Skeletal muscle satellite cell (primary cell): Measurements from ENCODE around the gene HIGD1C. TPM values are rescaled to one million over a fixed set of nuclear protein-coding genes. Genes with fewer than 3 reads are reported as not detected.
"Not testable (repeated sequence)": the region's sequence is repeated elsewhere in the genome, so short reads cannot be mapped to it uniquely, and the experiment has no call there.

Experiments used
- H3K27me3 ChIP-seq: 2 replicates; pipeline ENCODE4 v1.7.0; 2013; ENCODE audit warnings: low read length; ENCODE audit not compliant: control insufficient read depth, insufficient read depth
- H3K36me3 ChIP-seq: 2 replicates; pipeline ENCODE4 v1.7.0; 2013; ENCODE audit warnings: mild to moderate bottlenecking, control low read depth, low read length; ENCODE audit not compliant: insufficient read depth
- H3K4me1 ChIP-seq: 2 replicates; pipeline ENCODE4 v1.7.0; 2013; ENCODE audit warnings: low read length; ENCODE audit not compliant: control insufficient read depth, insufficient read depth
- H3K4me2 ChIP-seq: 2 replicates; pipeline ENCODE4 v1.7.0; 2013; ENCODE audit warnings: mild to moderate bottlenecking, low read length
- H3K4me3 ChIP-seq: 2 replicates; pipeline ENCODE4 v1.7.0; 2013; ENCODE audit warnings: low read length
- H3K9ac ChIP-seq: 2 replicates; pipeline ENCODE4 v1.7.0; 2013; ENCODE audit warnings: mild to moderate bottlenecking, low read depth, low read length, moderate library complexity
- H3K9me3 ChIP-seq: replicated peaks from 2 replicates; pipeline ENCODE4 v1.7.0; 2013; ENCODE audit warnings: mild to moderate bottlenecking, control low read depth, low read length
- small RNA-seq: library from RNA; depleted of rRNA; stranded (forward); fragments of <200 nt; gene quantifications from one replicate; pipeline ENCODE3, GENCODE V24; 2012

Gene HIGD1C

DNA sequence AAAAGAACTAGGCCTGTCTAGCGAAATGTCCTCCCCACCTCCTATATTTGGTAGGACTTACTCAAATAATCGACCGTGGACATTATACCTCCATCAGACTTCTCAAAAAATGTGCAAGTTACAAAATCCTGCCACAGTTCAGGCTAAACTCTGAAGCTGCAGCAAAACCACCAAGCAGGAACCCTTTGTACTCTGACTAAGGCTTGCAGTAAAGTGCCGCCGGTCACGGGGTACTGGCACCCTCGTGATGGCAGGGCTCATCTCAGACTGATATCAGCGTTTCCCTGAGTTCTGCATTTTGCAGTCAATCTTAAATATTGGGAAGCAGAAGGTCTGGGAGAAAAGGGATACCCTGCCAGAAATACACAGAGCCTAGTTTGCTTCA is 56.7 kb downstream of the HIGD1C start:
- Histone ChIP-seq H3K4me2 (peak overlapping the region; percentile 71), H3K9me3 (no peaks in the 10 kb centered on the region), H3K4me1 (peaks cover 40% of the 10 kb centered on the region), H3K27me3 (no peaks in the 10 kb centered on the region), H3K9ac (peak overlapping the region; percentile 72), H3K4me3 (peak overlapping the region; percentile 31), H3K36me3 (peaks cover 9% of the 10 kb centered on the region)

DNA sequence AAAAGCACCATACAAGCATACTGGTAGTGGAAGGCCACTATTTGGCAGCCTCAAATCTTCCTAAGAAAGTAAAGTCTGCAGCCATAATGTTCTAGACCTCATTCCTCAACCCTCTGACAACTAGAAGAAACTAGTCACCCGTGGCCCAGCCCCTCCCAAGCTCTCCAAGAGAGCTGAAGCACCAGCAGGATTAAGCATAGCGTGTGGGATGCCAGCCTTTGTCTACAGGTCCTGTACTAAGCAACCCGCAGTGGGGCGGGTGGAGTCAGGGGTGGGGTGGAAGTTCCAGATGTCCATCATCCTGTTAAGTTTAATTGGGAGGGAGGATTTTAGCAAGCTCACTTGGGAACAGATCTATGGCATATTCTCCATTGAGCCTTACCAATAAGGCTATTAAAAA is 59.6 kb downstream of the HIGD1C start:
- H3K27me3 ChIP-seq, result no peaks in the 10 kb centered on the region
- no peak overlapping the region for H3K9ac ChIP-seq
- no peak overlapping the region for H3K4me3 ChIP-seq
- no peak overlapping the region for H3K4me2 ChIP-seq
- no peaks in the 10 kb centered on the region for H3K36me3 ChIP-seq
- peaks cover 40% of the 10 kb centered on the region for H3K4me1 ChIP-seq
- no peaks in the 10 kb centered on the region for H3K9me3 ChIP-seq

DNA sequence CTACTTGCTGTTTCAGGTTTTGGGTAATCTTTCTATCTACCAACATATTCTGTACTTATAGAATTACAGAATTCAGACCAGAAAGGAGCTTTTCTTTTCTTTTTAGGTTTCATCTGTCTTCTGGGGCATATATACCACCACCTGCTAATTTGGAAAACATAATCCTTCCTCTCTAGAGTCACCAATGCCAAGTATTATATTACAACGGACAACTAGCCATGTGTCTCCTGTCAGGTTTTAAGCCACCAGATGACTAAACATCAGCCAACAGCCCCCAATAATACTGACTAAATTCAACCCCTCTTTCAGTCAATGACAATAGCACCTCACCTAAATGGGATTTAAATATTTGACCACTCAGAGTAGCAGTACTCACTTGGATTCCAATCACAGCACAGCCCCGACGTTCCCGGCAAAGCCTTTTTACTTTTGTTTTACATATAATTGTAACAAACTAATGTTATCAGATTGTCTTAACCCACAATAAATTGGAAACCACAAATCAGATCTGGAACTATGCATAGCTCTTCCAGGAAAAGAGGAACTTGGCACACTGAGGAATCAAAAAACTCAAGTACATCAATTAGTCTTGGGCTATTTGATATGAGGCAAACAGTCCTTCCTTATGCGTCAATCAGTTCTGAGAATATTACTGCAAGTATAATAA is 60.4 kb downstream of the HIGD1C start:
- H3K4me1 ChIP-seq, result peaks cover 40% of the 10 kb centered on the region
- no peaks in the 10 kb centered on the region for H3K9me3 ChIP-seq
- H3K4me2 ChIP-seq, result peak overlapping the region; percentile 37
- peak overlapping the region; percentile 14 for H3K4me3 ChIP-seq
- H3K9ac ChIP-seq, result no peak overlapping the region
- H3K36me3 ChIP-seq, result no peaks in the 10 kb centered on the region
- H3K27me3 ChIP-seq, result no peaks in the 10 kb centered on the region

DNA sequence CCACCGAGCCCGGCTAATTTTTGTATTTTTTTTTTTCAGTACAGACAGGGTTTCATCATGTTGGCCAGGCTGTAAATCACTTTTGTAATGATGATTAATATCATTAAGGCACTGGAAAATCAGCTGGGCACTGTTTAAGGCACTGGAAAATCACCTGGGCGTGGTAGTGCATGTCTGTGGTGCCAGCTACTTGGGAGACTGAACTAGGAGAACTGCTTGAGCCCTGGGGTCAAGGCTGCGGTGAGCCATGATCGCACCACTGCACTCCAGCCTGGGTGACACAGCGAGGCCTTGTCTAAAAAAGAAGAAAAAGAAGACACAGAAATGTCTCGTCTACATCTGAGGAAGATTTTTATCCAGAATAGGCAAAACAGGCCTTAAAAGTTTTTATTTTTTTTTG is 61.1 kb downstream of the HIGD1C start:
- H3K9me3 ChIP-seq, result no peaks in the 10 kb centered on the region
- no peak overlapping the region for H3K4me3 ChIP-seq
- H3K4me2 ChIP-seq, result no peak overlapping the region
- H3K4me1 ChIP-seq, result peaks cover 37% of the 10 kb centered on the region
- H3K27me3 ChIP-seq, result no peaks in the 10 kb centered on the region
- H3K9ac ChIP-seq, result no peak overlapping the region
- H3K36me3 ChIP-seq, result no peaks in the 10 kb centered on the region

DNA sequence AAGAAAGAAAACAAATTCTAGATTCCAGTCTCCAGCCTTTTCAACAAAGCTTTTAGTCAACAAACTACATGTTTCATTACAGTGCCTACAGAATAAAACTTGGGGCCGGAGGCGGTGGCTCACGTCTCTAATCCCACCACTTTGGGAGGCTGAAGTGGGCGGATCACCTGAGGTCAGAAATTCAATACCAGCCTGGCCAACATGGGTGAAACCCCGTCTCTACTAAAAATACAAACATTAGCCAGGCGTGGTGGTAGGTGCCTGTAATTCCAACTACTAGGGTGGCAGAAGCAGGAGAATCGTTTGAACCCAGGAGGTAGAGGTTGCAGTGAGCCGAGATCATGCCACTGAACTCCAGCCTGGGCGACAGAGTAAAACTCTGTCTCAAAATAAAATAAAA is 62.1 kb downstream of the HIGD1C start:
- not testable (repeated sequence) for H3K36me3 ChIP-seq, H3K4me2 ChIP-seq, H3K4me3 ChIP-seq, H3K9me3 ChIP-seq, H3K9ac ChIP-seq, H3K27me3 ChIP-seq
- H3K4me1 ChIP-seq, result peaks cover 27% of the 10 kb centered on the region

DNA sequence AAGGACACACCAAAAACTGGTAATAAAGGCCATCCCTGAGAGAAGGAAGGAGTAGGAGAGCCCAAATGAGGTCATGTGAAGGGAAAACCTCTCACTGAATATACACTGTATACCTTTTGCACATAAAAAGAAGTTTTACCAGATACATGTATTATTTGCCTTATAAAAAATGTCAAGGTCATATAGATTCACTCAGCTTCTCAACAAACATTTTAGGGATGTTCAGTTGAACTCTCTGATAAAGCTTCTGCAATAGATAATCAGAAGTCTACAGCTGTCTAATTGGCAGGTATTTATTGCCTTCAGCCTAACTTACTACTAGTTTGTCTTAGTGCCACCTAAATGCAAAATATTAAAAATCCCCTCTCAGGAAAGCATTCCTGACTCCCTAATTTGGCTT is 65.1 kb downstream of the HIGD1C start:
- Histone ChIP-seq H3K9me3 (no peaks in the 10 kb centered on the region), H3K9ac (no peak overlapping the region), H3K4me1 (peaks cover 9% of the 10 kb centered on the region), H3K27me3 (no peaks in the 10 kb centered on the region), H3K36me3 (no peaks in the 10 kb centered on the region), H3K4me2 (no peak overlapping the region), H3K4me3 (no peak overlapping the region)

DNA sequence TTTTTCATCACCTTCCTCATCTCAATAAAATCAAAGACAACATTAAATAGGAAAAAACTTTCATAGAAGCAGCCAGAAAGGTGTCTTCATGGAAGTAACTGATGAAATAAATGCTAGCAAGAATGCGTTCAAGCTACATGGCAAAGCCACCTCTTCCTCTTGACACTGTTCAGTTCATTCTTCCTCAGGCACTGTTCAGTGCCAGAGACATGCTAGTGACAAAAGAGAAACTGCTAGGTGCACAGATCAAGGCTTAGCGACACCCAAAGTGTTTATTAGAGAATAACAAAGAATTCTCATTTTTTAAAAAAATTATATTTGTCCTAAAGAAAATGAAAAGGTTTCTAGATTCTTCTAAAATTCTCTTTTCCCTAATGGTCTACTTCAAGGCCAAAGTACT is 66.6 kb downstream of the HIGD1C start:
- Histone ChIP-seq H3K27me3 (no peaks in the 10 kb centered on the region), H3K9me3 (no peaks in the 10 kb centered on the region), H3K4me1 (peaks cover 6% of the 10 kb centered on the region), H3K4me2 (no peak overlapping the region), H3K9ac (no peak overlapping the region), H3K4me3 (no peak overlapping the region), H3K36me3 (no peaks in the 10 kb centered on the region)

DNA sequence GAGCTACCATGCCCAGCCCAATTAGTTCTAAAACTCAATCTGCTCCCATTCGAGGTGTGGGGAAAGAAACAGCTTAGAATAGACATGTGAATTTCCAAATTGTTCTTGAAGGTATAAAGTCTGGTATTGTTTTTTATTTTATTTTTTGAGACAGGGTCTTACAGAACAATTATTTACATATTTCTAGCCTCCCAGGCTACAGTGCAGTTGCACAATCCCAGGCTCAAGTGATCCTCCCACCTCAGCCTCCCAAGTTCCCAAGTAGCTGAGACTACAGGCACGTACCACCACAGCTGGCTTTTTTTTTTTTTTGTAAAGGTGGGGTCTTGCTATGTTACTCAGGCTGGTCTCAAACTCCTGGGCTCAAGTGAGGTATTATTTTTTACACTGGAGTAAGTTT is 67.6 kb downstream of the HIGD1C start:
- Histone ChIP-seq H3K36me3 (no peaks in the 10 kb centered on the region), H3K9me3 (no peaks in the 10 kb centered on the region), H3K4me2 (no peak overlapping the region), H3K4me3 (no peak overlapping the region), H3K9ac (no peak overlapping the region), H3K27me3 (no peaks in the 10 kb centered on the region), H3K4me1 (peaks cover 9% of the 10 kb centered on the region)

Small RNA genes lying within 50 kb of the gene (small RNA-seq; reads per million reads assigned to genes)
- not detected for gene AC008121.1
- not detected for gene RF00019
- not detected for gene RNU6-87P
